GM19463 (cell line): ENCODE measurements around the gene PSME3.

Source experiments
- ATAC-seq: cut with Tn5 transposase; IDR thresholded peaks from one replicate; pipeline ENCODE4 v1.9.1; 2021; ENCODE audit warnings: mild to moderate bottlenecking, moderate library complexity; ENCODE audit not compliant: unreplicated experiment

The PSME3 gene, protein sequence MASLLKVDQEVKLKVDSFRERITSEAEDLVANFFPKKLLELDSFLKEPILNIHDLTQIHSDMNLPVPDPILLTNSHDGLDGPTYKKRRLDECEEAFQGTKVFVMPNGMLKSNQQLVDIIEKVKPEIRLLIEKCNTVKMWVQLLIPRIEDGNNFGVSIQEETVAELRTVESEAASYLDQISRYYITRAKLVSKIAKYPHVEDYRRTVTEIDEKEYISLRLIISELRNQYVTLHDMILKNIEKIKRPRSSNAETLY

GRCh38 chr17:42832934-42833766 lies at the start of gene PSME3:
Gene PSME3 (plus strand): TSS chr17:42833397. CDS start chr17:42833632, 235 bp downstream.
- peak; percentile 85 for ATAC-seq

GRCh38 chr17:42783791-42784138 lies 49.4 kb upstream of the PSME3 start:
- no peak for ATAC-seq

DNA sequence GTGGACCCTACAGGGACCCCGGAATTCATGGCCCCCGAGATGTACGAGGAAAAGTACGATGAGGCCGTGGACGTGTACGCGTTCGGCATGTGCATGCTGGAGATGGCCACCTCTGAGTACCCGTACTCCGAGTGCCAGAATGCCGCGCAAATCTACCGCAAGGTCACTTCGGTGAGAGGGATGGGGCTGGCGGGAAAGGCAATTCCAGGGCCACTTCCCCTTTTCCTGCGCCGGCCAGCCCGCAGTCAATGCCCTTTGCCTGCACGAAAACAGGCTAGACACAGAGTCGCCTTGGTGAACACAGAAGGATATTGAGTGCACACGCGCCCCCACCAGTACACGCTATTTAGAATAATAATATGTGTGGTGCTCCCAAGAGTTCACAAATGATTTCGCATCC lies 48.8 kb upstream of the PSME3 start:
- no peak for ATAC-seq

GRCh38 chr17:42784811-42785592 lies 48.2 kb upstream of the PSME3 start:
- no peak for ATAC-seq

DNA sequence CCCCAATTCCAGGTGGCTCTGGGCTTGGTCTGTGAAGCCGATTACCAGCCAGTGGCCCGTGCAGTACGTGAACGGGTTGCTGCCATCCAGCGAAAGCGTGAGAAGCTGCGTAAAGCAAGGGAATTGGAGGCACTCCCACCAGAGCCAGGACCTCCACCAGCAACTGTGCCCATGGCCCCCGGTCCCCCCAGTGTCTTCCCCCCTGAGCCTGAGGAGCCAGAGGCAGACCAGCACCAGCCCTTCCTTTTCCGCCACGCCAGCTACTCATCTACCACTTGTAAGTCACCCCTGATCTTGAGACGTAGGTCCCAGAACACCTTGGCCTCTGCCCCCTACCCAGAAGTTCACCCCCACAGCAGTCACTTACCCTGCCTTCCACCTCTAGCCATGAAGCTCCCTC lies 45.9 kb upstream of the PSME3 start:
- no peak for ATAC-seq

- no peak for ATAC-seq
Observed at GRCh38 chr17:42791948-42792347, 41.2 kb upstream of the PSME3 start.

DNA sequence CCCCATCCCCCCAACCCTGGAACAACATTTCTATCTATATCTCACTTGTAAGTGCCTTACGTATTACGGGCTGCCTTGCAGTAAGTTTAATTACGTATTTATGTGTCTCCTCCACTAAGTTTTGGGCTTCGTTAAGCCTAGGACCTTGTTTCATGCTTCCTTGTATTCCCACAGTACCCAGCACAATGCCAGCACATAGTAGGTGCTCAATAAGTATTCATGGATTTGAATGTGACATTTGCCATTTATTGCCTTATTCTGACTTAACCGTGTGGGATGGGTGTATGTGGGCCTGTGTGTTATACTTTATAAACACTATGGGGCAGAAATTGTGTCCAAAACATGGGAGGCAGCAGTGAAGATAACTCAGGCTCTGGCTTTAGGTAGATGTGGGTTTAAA lies 40.7 kb upstream of the PSME3 start:
- no peak for ATAC-seq

- no peak for ATAC-seq
Observed at GRCh38 chr17:42795061-42795460, 38.1 kb upstream of the PSME3 start.

- no peak for ATAC-seq
Observed at GRCh38 chr17:42795465-42795864, 37.7 kb upstream of the PSME3 start.

DNA sequence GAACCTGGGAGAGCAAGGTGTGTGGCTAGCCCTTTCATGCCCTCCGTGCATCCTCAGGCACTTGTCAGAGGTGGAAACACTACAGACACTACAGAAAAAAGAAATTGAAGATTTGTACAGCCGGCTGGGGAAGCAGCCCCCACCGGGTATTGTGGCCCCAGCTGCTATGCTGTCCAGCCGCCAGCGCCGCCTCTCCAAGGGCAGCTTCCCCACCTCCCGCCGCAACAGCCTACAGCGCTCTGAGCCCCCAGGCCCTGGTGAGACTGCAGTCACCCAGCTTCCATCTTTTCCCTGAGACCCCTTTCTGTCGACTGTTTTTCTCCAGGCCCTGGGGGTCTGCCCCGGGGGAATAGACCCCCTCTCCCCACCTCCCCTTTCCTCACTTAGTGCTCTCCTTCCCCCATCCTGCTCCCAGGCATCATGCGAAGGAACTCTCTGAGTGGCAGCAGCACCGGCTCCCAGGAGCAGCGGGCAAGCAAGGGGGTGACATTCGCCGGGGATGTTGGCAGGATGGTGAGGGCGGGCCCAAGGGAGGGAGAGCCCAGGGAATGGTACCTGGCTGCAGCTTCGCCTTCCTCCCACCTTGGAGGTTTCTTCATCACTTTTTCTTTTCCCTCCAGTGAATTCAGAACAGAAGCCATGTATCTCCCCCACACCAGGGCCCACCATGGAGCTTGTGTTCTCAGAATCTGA lies 37.0 kb upstream of the PSME3 start:
- no peak for ATAC-seq

GRCh38 chr17:42797067-42798007 lies 35.9 kb upstream of the PSME3 start:
- no peak for ATAC-seq

GRCh38 chr17:42798011-42798382 lies 35.2 kb upstream of the PSME3 start:
- no peak for ATAC-seq

DNA sequence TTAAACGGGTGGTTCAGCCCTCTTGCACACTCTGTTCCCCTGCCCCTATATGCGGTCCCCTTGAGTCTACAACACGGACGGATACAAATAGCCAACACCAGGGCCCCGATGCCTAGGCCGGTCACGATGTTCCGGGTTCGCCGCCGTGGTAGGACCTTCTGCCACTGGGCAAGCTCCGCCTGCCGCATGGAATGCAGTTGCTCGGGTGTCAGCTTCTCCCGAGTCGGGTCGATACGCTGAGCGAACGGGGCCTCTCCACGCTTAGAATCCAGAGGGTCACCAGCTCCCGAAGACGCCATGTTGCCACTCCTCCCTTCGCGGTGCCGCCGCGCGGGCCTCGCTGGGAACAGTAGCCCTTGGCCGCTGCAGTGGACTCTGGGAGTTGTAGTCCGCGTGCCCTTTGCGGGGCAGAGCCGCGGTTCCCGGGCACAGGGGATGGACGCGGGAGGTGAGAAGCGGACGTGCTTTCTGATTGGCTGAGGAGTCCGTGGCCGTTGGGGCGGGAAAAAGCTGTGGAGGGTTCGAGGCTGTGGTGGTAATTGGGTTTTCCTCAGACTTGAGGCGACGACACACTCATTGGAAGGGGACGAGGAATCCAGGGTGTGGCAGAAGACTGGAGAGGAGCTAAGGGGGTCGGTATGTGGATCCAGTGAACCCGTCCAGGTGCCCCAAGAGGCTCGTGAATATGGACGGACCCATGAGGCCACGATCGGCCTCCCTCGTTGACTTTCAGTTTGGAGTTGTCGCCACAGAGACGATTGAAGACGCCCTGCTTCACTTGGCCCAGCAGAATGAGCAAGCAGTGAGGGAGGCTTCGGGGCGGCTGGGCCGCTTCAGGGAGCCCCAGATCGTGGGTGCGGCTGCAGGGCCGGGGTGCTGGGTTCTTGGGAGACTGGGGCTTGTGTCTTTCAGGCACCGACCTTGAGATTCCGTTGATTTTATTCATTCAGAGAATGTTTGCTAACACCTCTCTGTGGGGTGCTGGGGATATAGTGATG lies 34.5 kb upstream of the PSME3 start, which contains the start of the genes CNTD1 and COA3:
TSS of gene CNTD1 (plus strand) at position 479 of the 998 bp plus-strand sequence. CDS start at position 686, 207 bp downstream.
TSS of gene COA3 (minus strand) at position 322 of the 998 bp plus-strand sequence. CDS start at position 299, 23 bp downstream.
- peak; percentile 93 for ATAC-seq

DNA sequence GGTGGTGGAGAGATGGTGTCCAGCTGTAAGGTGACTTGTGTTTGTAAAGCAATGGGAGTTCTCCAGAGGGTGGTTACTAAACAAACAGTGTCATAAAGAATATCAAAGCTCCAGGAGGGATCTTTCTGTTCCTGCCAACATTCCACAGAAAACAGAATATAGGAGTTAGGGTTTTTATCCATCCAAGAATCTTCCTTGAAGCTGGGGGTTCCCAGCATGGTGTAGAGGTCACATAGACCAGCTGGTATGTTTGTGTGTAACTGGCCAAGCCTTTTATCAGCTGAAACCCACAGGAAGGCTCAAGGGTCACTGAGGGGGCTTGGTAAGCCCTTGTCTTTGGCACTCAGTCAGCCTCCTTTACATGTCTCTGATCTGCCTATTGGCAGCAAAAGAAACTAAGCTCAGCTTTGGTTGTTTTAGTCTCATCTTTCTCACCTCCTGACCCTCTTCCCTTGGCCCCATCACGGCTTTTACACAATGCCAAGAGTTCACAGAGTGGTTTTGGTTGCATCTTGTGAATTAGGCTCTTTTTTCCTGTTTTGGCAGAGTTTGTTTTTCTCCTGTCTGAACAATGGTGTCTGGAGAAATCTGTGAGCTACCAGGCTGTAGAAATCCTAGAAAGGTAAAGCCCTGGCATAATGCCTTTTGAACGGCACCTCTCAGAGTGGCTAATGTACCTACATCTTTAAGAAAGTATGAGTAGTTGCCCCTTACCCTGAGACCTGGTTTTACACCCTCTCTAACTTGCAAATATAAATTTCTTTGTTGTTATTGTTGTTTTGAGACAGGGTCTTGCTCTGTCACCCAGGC lies 29.9 kb upstream of the PSME3 start:
- no peak for ATAC-seq

GRCh38 chr17:42804918-42805367 lies 28.3 kb upstream of the PSME3 start:
- no peak for ATAC-seq

- ATAC-seq, result no peak
Observed at GRCh38 chr17:42806249-42806648, 26.9 kb upstream of the PSME3 start.

GRCh38 chr17:42809250-42809649 lies 23.9 kb upstream of the PSME3 start:
- no peak for ATAC-seq
